NCI-H2196 (cell line): ENCODE results near the gene NMD3.
A peak's percentile ranks its signal among the peaks of the same experiment; 100 is the strongest.

Source experiments
- DNase-seq: peaks from one replicate; lab custom pipeline; 2025; ENCODE audit not compliant: unreplicated experiment; lab: John Stamatoyannopoulos, UW

Gene NMD3

GRCh38 chr3:161230621-161231171 is 9.6 kb downstream of the NMD3 start:
- no peak for DNase-seq

DNA sequence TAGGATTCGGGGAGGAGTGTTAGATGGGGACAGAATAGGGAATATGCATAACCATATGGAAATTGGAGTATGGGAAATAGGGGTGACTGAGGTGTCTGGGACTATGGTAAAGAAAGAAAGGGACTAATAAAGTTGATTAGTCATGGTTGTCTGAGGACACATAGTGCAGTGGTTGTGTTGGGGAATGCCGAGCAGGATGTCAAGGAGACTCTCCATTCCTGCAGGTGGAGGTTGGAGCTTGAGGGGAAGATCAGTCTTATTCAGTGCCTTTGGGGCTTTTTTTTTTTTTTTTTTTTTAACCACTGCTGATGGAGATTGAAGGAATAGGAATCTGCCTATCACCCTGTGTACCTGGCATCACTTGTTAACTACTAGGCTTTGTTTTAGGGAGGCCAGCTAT is 10.8 kb downstream of the NMD3 start:
- DNase-seq = no peak

DNA sequence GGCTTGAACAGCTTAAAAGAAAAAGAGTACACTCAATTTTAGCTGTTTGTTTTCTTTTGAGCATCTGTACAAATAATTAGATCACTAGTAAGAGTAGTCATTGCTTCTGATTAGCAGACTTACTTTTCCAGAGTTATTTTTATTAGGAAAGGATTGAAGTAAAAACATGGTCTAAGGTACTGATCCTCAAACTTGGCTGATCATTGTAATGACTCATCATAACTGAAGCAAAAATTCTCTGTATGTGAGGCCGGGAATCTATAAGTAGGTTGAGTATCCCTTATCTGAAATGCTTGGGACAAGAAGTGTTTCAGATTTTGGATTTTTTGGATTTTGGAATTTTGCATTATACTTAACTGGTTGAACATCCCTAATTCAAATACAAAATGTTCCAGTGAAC is 12.4 kb downstream of the NMD3 start:
- no peak for DNase-seq

- DNase-seq = no peak
Observed at GRCh38 chr3:161236240-161236639, 15.1 kb downstream of the NMD3 start.

DNA sequence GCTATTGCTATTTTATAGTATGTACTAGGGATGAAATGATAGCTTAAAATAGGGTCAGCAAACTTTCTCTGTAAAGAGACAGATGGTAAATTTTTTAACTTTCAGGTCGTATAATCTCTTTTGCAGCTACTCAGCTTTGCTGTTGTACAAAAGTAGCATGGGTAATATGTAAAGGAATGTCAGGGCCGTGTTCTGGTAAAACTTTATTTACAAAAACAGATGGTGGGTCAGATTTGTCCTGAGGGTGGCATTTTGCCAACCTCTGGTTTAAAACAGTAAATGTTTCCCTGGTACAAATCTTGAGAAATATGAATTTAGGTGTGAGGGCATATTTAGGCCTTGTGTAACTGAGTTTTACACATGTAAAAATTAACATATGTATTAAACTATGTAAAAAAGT is 18.6 kb downstream of the NMD3 start:
- no peak for DNase-seq

- DNase-seq = no peak
Observed at GRCh38 chr3:161244538-161244937, 23.4 kb downstream of the NMD3 start.

GRCh38 chr3:161247049-161247448 is 25.9 kb downstream of the NMD3 start:
- no peak for DNase-seq

DNA sequence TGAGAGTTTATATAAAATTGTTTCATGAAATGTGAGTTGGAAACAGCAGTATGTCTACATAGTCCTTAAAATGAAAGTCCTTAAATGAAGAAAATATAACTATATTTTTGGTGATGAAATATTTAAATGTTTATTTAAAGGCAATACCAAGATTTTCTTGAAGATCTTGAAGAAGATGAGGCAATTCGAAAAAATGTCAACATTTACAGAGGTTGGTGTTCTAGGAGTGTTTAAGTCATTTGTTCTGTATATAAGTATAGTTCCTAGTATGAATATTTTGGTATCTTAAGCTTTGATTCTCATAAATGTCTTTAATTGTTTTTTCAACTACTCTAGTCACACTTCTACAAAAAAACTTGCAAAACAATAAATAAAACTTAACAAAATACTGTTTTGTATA is 29.0 kb downstream of the NMD3 start:
- DNase-seq = no peak

DNA sequence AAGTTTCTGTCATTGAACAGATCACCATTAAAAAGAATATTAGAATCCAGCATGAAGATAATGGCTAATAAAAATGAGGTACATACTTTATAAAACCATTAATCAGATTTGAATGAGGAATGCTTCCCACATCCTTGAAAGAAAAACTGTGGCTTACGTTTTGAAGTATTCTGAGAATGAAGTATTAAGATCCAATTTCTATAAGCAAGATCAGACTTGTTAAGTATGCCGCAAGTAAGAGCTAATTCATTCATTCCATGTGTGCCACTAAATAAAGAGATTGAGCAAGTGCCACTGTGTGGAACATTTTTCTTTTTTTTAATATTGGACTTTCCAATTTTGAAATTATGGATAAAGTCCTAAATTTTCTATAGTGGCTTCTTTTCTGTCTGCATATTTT is 30.6 kb downstream of the NMD3 start:
- DNase-seq = no peak

GRCh38 chr3:161252143-161252542 is 31.0 kb downstream of the NMD3 start:
- DNase-seq = no peak

DNA sequence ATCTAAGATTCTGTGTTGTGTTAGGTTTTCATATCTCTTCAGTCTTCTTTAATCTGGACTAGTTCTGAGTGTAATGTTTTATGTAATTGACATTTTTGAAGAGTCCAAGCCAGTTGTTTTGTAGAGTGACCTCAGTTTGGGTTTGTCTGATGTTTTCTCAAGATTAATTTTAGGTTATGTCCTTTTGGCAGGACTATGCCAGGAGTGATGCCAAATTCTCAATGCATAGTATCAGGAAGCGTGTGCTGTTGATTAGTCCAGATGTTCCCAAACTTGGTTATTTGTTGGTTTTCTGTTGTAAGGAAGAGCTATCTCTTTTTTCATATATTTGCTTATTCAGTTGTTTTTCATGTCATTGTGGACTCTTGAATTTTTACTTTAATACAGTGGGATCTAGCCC is 32.6 kb downstream of the NMD3 start:
- no peak for DNase-seq

- DNase-seq = no peak
Observed at GRCh38 chr3:161254861-161255260, 33.8 kb downstream of the NMD3 start.

GRCh38 chr3:161263057-161263456 is 41.9 kb downstream of the NMD3 start:
- DNase-seq = no peak

GRCh38 chr3:161264852-161265251 is 43.7 kb downstream of the NMD3 start:
- no peak for DNase-seq

GRCh38 chr3:161265916-161266571 is 44.9 kb downstream of the NMD3 start:
- DNase-seq = no peak

- DNase-seq = peak; percentile 36
Observed at GRCh38 chr3:161266731-161267150, 45.6 kb downstream of the NMD3 start.

GRCh38 chr3:161267646-161268045 is 46.5 kb downstream of the NMD3 start:
- DNase-seq = no peak

GRCh38 chr3:161268601-161269000 is 47.5 kb downstream of the NMD3 start:
- DNase-seq = no peak

GRCh38 chr3:161270991-161271390 is 49.9 kb downstream of the NMD3 start:
- no peak for DNase-seq

DNA sequence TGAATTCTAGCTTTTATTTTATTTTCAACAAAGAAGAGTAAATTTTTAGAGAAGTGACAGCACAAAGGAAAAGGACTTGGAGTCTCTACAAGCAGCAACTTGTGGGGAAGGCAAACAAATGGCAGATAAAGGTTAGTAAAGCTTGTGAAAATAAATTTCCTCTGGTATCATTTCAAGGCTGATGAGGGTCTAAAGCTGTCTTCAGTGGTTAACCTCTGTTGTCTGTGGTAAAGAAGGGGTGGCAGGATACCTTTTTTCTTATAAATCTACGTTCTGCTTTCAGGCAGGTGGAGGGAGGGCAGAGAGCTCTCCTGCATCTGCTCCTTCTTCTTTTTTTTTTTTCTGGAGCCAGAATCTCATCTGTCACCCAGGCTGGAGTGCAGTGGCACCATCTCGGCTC is 50.5 kb downstream of the NMD3 start:
- DNase-seq = no peak

DNA sequence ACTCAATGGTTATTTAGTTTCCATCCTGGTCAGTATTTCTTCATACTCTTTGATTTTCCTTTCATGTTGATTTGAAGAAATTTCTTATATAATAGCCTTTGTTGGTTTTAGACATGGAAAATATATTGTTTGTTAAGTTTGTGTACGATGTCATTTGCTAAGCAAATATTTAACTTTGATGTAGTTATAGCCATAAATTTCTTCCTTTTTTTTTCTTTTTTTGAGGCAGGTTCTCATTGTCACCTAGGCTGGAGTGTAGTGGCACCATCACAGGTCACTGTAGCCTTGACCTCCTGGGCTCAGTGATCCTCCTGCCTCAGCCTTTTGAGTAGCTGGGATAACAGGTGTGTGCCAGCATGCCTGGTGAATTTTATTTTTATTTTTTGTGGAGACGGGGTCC is 51.4 kb downstream of the NMD3 start:
- DNase-seq = no peak

GRCh38 chr3:161273589-161274218 is 52.6 kb downstream of the NMD3 start:
- DNase-seq = peak; percentile 80
